GM12873 (cell line): Measurements from ENCODE around the gene BZW2.

ENCODE experiments used
- CTCF ChIP-seq: IDR thresholded peaks from 2 replicates; pipeline ENCODE4 v1.5.1; 2012; ENCODE audit warnings: low read depth, mild to moderate bottlenecking, moderate library complexity, low read length, control low read depth; ENCODE audit not compliant: insufficient read depth; ENCODE audit errors: missing control alignments

BZW2 gene

GRCh38 chr7:16651396-16652239, 5.6 kb downstream of the BZW2 start:
- TF ChIP-seq CTCF: no peak

- TF ChIP-seq CTCF: no peak
Observed at GRCh38 chr7:16652240-16652583, 6.2 kb downstream of the BZW2 start.

GRCh38 chr7:16652888-16653287, 6.9 kb downstream of the BZW2 start:
- TF ChIP-seq CTCF: no peak

- TF ChIP-seq CTCF: no peak
Observed at GRCh38 chr7:16655394-16655793, 9.4 kb downstream of the BZW2 start.

- no peak for TF ChIP-seq CTCF
Observed at GRCh38 chr7:16656141-16656540, 10.2 kb downstream of the BZW2 start.

DNA sequence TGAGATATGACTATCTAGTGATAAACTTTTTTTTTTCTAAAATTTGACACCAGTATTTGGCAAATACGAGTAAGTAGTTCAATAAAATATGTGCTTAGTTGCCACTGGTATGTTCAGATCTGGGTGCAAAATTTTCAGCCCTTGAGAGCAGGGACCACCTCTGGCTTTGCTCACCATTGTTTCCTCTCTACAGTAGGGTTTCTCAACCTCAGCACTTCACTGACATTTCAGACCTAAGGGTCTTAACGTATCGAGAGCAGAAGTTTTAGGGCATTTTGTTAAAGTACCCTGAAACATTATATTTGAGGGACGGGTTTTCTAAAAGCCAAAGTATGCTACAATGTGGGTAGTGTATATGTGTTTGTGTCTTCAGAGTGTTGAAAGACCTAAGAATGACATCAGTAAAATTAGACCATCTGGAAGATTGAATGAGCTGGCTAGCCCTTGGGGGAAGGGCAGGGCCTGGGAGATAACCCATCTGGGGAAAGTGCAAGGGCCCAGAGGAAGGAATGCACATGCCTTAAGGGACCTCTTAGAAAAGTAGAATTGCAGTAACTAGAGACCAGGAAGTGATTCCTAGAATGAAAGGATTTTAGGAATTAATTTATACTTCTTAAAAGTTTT, 11.8 kb downstream of the BZW2 start:
- no peak for TF ChIP-seq CTCF

- no peak for TF ChIP-seq CTCF
Observed at GRCh38 chr7:16660702-16661464, 14.9 kb downstream of the BZW2 start.
